HFF-Myc (cell line): ENCODE results near the gene EVX2.

Source experiments
- DNase-seq: peaks from one replicate; pipeline ENCODE4 v3.0.0-alpha.2; 2011; ENCODE audit warnings: low read depth; ENCODE audit errors: extremely low read depth
- H3K4me3 ChIP-seq: replicated peaks from 2 replicates; pipeline ENCODE4 v1.5.1; 2011; ENCODE audit warnings: low read depth, mild to moderate bottlenecking, control low read depth, low read length
- TF ChIP-seq, protein P1 (sequence below): IDR thresholded peaks from 2 replicates; pipeline ENCODE4 v1.5.1; 2012; ENCODE audit warnings: mild to moderate bottlenecking, low read depth, low read length, control low read depth; ENCODE audit errors: missing control alignments

The EVX2 gene

DNA sequence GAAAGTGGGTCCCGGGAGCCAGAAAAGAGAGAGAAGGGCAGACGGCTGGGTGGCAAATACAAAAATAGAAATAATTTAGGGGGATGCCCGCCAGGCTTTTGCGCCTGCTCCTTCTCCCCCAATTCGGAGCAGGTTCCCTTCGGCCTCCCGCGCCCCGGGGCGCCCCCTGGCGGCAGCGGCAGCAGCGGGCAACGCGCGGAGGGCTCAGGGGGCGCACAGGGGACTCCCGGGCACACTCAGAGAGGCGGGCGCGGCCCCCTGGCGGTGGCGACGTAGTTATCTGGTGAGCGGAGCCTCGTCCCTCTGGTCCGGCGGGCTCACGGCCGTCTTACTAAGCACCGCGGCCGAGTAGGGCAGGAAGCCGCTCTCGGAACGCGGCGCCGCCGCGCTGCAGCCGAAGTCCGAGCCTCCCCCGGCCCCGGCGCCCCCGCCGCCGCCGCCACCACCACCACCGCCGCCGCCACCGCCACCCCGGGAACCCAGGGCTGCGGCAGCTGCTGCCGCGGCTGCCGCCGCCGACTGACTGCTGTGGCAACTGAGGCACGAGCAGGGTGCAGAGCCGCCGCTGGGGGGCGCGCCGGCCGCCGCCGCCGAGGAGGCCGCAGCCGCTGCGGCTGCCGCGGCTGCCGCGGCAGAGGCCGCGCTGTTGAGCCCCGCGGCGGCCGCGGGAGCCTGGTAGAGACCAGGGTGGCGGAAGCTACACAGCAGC, 3.8 kb downstream of the EVX2 start:
- H3K4me3 ChIP-seq, result no peak overlapping the region; the same call in 1 of the 2 replicates
- TF ChIP-seq, protein P1, sequence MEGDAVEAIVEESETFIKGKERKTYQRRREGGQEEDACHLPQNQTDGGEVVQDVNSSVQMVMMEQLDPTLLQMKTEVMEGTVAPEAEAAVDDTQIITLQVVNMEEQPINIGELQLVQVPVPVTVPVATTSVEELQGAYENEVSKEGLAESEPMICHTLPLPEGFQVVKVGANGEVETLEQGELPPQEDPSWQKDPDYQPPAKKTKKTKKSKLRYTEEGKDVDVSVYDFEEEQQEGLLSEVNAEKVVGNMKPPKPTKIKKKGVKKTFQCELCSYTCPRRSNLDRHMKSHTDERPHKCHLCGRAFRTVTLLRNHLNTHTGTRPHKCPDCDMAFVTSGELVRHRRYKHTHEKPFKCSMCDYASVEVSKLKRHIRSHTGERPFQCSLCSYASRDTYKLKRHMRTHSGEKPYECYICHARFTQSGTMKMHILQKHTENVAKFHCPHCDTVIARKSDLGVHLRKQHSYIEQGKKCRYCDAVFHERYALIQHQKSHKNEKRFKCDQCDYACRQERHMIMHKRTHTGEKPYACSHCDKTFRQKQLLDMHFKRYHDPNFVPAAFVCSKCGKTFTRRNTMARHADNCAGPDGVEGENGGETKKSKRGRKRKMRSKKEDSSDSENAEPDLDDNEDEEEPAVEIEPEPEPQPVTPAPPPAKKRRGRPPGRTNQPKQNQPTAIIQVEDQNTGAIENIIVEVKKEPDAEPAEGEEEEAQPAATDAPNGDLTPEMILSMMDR, result peak; percentile 78
- no peak for DNase-seq

GRCh38 chr2:176079285-176079830, 4.4 kb downstream of the EVX2 start:
- H3K4me3 ChIP-seq, result no peak overlapping the region
- TF ChIP-seq, protein P1, result no peak
- DNase-seq, result no peak

DNA sequence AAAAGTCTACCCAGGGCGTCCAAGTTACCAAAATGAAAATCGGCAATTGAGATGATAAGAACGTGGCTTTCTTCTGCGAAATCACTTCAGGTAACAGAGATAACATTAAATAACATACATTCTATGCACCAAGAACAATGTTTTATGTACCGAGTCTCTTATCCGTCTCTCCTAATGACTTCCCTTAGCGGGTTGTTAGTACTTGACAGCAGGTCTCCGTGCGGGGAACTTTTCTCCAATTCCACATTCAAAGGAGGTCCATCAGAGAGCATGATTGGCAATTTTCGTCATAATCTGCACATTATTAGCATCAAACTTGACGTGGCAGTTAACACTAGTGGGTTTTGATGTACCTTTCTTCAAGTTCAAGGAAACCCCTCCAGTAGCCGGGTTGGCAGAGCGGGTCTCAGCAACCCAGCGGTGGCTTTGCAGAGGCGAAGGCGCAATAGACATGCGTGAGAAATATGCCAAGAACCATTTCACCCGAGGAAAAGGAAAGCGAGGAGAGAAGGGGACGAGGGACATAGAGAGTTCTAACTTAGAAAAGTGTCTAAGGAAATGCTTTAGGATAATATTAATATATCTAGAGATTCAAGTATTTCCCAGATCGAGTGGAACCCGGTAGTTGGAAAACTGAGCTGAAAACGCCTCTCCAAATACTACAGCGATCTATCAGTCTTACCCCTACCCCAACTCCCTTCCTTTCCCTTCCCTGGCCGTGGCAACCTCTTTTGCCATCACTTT, 5.0 kb downstream of the EVX2 start:
- H3K4me3 ChIP-seq, result no peak overlapping the region
- no peak for DNase-seq

DNA sequence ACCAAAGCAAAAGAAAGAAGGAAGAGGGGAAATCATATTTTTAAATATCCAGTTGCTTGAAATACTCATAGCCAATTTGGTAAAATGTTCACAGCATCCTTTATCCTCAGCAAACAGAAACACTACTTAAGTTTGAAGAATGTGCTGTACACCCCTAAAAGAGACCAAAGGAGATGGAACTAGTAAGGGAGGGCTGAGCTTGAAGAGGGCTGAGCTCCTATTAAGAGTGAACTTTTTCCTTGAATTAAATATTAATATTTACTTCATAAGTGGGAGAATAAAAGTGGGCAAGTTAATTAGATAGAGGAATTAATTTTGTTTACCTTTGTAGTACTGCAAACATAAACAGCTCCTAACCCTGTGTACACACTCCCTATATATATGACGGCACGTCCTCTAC, 7.0 kb downstream of the EVX2 start:
- TF ChIP-seq, protein P1, result no peak
- no peak overlapping the region for H3K4me3 ChIP-seq
- no peak for DNase-seq

More for the DNA sequence above, 5.0 kb downstream of the EVX2 start:
- TF ChIP-seq, protein P1, result no peak

GRCh38 chr2:176076063-176076462, 7.7 kb downstream of the EVX2 start:
- DNase-seq, result no peak
- TF ChIP-seq, protein P1, result no peak
- no peak overlapping the region for H3K4me3 ChIP-seq

- TF ChIP-seq, protein P1, result no peak
- no peak overlapping the region for H3K4me3 ChIP-seq
- DNase-seq, result no peak
Measured at GRCh38 chr2:176075481-176075880, 8.3 kb downstream of the EVX2 start.
